Rectal smooth muscle tissue (tissue), 1 donor: ENCODE measurements around the gene SNAP47.

Experiments used
- H3K27ac ChIP-seq: one replicate; pipeline ENCODE4 v1.7.0; 2013; ENCODE audit warnings: low read depth, low read length, inconsistent platforms
- H3K27me3 ChIP-seq: one replicate; pipeline ENCODE4 v1.7.0; 2013; ENCODE audit warnings: low read length; ENCODE audit not compliant: control insufficient read depth, insufficient read depth
- H3K36me3 ChIP-seq: one replicate; pipeline ENCODE4 v1.7.0; 2013; ENCODE audit warnings: low read length; ENCODE audit not compliant: control insufficient read depth, insufficient read depth
- H3K4me1 ChIP-seq: one replicate; pipeline ENCODE4 v1.7.0; 2013; ENCODE audit warnings: low read length; ENCODE audit not compliant: control insufficient read depth, insufficient read depth
- H3K4me3 ChIP-seq: one replicate; pipeline ENCODE4 v1.7.0; 2013; ENCODE audit warnings: low read length
- H3K9ac ChIP-seq: one replicate; pipeline ENCODE4 v1.7.0; 2013; ENCODE audit warnings: low read length

Gene SNAP47

DNA sequence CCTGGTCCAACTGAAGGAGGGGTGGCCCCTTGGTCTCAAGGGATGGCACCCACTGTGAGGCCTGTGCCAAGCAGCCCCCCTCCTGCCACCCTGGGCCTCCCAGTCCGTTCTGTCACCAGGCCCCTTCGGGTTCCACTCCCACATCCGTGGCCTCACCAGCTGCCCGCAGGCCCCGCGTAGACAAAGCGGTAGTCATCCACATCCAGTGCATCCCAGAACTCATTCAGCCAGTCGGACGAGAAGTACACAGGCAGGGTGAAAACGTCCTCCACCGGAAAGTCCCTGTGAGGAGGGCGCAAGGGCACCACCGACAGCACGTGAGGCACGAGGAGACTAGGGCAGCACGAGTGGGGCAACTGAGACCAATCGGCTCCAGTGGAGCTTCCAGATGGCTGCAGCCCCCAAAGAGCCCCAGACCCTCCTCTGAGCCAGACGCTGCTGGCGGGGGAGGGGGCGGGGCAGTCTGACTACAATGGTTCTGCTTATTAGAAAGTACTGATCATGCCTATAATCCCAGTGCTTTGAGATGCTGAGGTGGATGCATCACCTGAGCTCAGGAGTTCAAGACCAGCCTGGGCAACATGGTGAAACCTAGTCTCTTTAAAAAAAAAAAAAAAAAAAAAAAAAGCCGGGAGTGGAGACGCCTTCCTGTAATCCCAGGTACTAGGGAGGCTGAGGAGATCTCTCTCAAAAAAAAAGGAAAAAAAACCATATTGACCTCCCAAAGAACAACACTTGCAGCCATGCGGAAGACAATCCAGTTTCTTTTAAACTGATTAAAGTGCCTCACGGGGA, 1.3 kb upstream of the SNAP47 start:
- Histone ChIP-seq H3K36me3 (peaks cover 19% of the 10 kb centered on the region), H3K4me1 (peaks cover 15% of the 10 kb centered on the region), H3K27me3 (no peaks in the 10 kb centered on the region), H3K9ac (peak overlapping the region; percentile 53), H3K4me3 (peak overlapping the region; percentile 72), H3K27ac (no peak overlapping the region)

DNA sequence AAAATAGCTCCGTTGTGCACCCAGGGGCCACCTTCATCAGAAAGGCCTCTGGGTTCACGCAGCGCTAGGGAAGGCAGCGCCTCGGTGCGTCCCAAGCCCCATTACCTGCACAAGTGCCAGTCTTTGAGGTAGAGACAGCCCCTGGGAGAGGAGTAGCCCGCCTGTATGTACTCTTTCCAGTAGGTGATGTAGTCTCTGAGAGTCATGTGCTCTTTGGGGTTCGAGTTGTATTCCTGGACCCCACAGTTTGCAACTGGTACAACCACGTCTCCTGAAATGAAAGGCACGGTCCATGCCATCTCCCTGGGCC, 734 bp upstream of the SNAP47 start:
- peak overlapping the region; percentile 72 for H3K4me3 ChIP-seq
- peak overlapping the region; percentile 93 for H3K27ac ChIP-seq
- H3K36me3 ChIP-seq: peaks cover 19% of the 10 kb centered on the region
- peak overlapping the region; percentile 53 for H3K9ac ChIP-seq
- peaks cover 12% of the 10 kb centered on the region for H3K4me1 ChIP-seq
- H3K27me3 ChIP-seq: no peaks in the 10 kb centered on the region

DNA sequence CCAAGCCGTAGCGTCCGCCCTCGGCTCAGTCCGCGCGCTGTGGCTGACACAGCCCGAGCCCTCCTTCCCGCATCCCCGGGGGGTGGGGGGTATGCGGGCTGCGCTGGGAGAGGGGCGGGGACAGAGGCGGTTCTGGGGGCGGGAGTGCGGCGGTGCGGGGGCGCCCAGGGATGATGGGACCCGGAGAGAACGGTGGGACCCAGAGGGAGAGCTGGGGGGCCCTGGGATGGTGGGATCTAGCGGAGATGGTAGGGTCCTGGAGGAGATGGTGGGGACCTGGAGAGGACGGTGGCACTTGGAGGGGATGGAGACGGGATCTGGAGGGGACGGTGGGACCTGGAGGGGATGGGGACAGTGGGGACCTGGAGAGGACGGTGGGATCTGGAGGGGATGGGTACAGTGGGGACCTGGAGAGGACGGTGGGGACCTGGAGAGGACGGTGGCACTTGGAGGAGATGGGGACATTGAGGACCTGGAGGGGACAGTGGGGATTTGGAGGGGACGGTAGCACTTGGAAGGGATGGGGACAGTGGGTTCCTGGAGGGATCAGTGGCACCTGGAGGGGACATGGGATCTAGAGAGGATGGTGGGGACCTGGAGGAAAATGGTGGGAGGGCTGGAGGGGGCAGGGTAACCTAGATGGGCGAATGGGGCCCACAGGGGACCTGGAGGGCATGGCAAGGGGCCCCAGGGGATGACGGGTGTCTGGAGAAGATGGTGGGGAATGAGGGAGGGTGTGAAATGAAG, 477 bp downstream of the SNAP47 start:
- peak overlapping the region; percentile 72 for H3K4me3 ChIP-seq
- peaks cover 19% of the 10 kb centered on the region for H3K36me3 ChIP-seq
- no peaks in the 10 kb centered on the region for H3K27me3 ChIP-seq
- H3K4me1 ChIP-seq: peaks cover 12% of the 10 kb centered on the region
- peak overlapping the region; percentile 54 for H3K9ac ChIP-seq
- peak overlapping the region; percentile 93 for H3K27ac ChIP-seq

GRCh38 chr1:227736814-227737432, 1.7 kb downstream of the SNAP47 start:
- peaks cover 12% of the 10 kb centered on the region for H3K4me1 ChIP-seq
- no peak overlapping the region for H3K9ac ChIP-seq
- no peak overlapping the region for H3K4me3 ChIP-seq
- H3K27ac ChIP-seq: no peak overlapping the region
- H3K36me3 ChIP-seq: peaks cover 16% of the 10 kb centered on the region
- H3K27me3 ChIP-seq: no peaks in the 10 kb centered on the region

DNA sequence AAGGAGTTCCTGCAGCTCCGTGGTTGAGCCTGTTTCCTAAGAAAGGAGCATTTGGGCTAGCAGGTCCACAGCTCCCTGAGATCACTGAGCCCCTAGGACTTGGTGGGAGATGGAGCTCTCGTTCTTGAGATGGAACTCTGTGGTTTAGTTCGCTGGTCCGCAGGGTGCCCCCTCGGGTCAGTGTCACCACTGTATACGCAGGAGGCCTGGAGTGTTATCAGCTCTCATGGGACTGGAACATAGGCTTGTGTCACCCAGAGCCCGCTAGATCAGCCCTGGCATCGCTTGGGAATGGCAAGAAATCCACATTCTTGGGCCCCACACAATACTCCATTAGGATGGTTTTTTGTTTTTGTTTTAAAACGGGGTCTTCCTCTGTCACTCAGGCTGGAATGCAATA, 3.6 kb downstream of the SNAP47 start:
- H3K27ac ChIP-seq: no peak overlapping the region
- no peaks in the 10 kb centered on the region for H3K36me3 ChIP-seq
- peaks cover 10% of the 10 kb centered on the region for H3K4me1 ChIP-seq

GRCh38 chr1:227739636-227740035, 4.4 kb downstream of the SNAP47 start:
- H3K36me3 ChIP-seq: no peaks in the 10 kb centered on the region
- H3K4me1 ChIP-seq: peaks cover 4% of the 10 kb centered on the region
- no peak overlapping the region for H3K9ac ChIP-seq
- H3K27ac ChIP-seq: no peak overlapping the region
- no peaks in the 10 kb centered on the region for H3K27me3 ChIP-seq
- no peak overlapping the region for H3K4me3 ChIP-seq

More for the DNA sequence above, 3.6 kb downstream of the SNAP47 start:
- H3K27me3 ChIP-seq: no peaks in the 10 kb centered on the region
- no peak overlapping the region for H3K9ac ChIP-seq
- H3K4me3 ChIP-seq: no peak overlapping the region

- no peaks in the 10 kb centered on the region for H3K27me3 ChIP-seq
- H3K9ac ChIP-seq: no peak overlapping the region
- H3K4me3 ChIP-seq: no peak overlapping the region
Measured at GRCh38 chr1:227740401-227740960, 5.2 kb downstream of the SNAP47 start.

DNA sequence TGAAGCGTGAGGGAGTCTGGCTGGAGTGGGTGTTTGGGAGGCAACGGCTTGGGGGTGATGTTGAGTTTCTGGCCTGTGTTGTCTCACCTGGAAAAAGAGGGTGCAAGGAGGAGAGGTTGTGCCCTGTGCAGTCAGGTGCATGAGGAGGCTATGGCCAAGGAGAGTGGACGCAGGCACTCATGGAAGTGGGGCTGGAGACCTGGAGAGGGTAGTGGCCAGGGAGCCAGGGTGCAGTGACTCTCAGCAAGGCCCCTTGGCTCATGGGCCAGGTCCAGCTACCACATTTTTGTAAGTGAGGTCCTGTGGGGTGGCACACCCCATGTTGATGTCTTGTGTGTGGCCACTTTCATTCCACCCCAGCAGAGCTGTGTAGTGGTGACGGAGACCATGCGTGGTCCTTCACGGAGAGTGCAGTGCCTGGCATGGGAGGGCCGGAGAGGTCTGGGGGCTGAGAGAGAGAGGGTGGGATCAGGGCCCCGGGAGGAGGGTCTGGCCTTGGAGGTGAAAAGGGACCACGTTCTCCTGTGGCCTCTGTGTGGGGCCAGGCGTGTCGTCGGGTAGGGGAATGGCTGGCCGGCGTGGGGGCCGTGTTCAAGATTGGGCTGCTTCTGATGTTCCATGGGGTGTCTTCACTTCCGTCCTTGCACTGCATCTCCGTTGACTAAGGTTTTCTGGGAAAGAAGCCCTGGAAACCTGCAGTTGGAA, 6.1 kb downstream of the SNAP47 start:
- Histone ChIP-seq H3K36me3 (no peaks in the 10 kb centered on the region), H3K9ac (no peak overlapping the region), H3K4me3 (no peak overlapping the region), H3K27ac (no peak overlapping the region), H3K27me3 (no peaks in the 10 kb centered on the region), H3K4me1 (peaks cover 2% of the 10 kb centered on the region)

More at GRCh38 chr1:227740401-227740960, 5.2 kb downstream of the SNAP47 start:
- Histone ChIP-seq H3K27ac (no peak overlapping the region), H3K36me3 (no peaks in the 10 kb centered on the region), H3K4me1 (peaks cover 4% of the 10 kb centered on the region)

GRCh38 chr1:227742738-227743715, 7.8 kb downstream of the SNAP47 start:
- Histone ChIP-seq H3K4me3 (no peak overlapping the region), H3K4me1 (peaks cover 8% of the 10 kb centered on the region), H3K27me3 (no peaks in the 10 kb centered on the region), H3K27ac (no peak overlapping the region), H3K9ac (no peak overlapping the region), H3K36me3 (no peaks in the 10 kb centered on the region)

DNA sequence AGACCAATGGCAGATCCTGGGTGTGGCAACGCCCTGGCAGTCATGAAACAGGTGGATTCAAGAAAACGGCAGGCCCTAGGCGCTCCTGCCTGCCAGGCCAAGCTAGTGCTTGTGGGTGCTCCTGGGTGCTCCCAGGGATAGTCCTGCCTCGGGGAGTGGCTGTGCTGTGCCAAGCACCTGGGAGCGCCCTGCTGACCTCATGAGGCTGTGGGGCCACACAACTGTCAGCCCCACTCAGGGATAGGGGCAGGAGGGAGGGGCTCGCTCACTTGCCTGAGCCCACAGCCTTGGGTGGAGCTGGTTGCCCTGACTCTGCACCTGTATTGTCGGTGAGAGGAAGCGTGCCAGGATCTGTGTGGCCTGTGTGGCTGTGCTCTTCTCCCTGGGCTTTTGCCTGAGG, 9.4 kb downstream of the SNAP47 start:
- H3K4me3 ChIP-seq: no peak overlapping the region
- H3K4me1 ChIP-seq: peaks cover 21% of the 10 kb centered on the region
- H3K27ac ChIP-seq: no peak overlapping the region
- no peak overlapping the region for H3K9ac ChIP-seq
- no peaks in the 10 kb centered on the region for H3K36me3 ChIP-seq
- H3K27me3 ChIP-seq: no peaks in the 10 kb centered on the region

GRCh38 chr1:227745568-227746265, 10.5 kb downstream of the SNAP47 start:
- H3K4me1 ChIP-seq: peaks cover 24% of the 10 kb centered on the region
- no peaks in the 10 kb centered on the region for H3K36me3 ChIP-seq
- no peak overlapping the region for H3K27ac ChIP-seq
- H3K9ac ChIP-seq: no peak overlapping the region
- no peak overlapping the region for H3K4me3 ChIP-seq
- no peaks in the 10 kb centered on the region for H3K27me3 ChIP-seq
